Measurements from ENCODE around the gene CAMK1. TPM values are rescaled to one million over a fixed set of nuclear protein-coding genes. Genes with fewer than 3 reads are reported as not detected.

The CAMK1 gene
- total and polyA plus RNA-seq, 4 donors: 13.8 to 20.1 (median 16.7) TPM

GRCh38 chr3:9761919-9762318 lies 7.8 kb downstream of the CAMK1 start:
- Histone ChIP-seq H3K36me3 (ENCODE audit: control insufficient read depth in 4 of 4, insufficient read depth in 3 of 4, low read depth in 1 of 4, low read length in 3 of 4) (peaks cover 10 to 50% (median 36%) of the 10 kb centered on the region in 4 donors), H3K4me3 (ENCODE audit: low read depth in 1 of 3, low read length in 3 of 3) (no peak overlapping the region), H3K9ac (ENCODE audit: low read depth in 1 of 2, low read length in 2 of 2) (no peak overlapping the region)

GRCh38 chr3:9760779-9761505 lies 8.8 kb downstream of the CAMK1 start:
- TF ChIP-seq FOXA1 (IDR thresholded peaks at IDR 0.05) (no peak), ZBTB33 (IDR thresholded peaks at IDR 0.05) (no peak), NR2F2 (IDR thresholded peaks at IDR 0.05) (no peak), HNF4G (IDR thresholded peaks at IDR 0.05) (no peak), JUND (IDR thresholded peaks at IDR 0.05) (no peak), HNF4A (conservative IDR thresholded peaks at IDR 0.05) (no peak), RAD21 (IDR thresholded peaks at IDR 0.05) (no peak)
- H3K4me3 ChIP-seq (ENCODE audit: low read depth in 1 of 3, low read length in 3 of 3): no peak overlapping the region
- H3K4me1 ChIP-seq (ENCODE audit: control insufficient read depth in 4 of 4, insufficient read depth in 4 of 4, low read length in 3 of 4): no peaks in the 10 kb centered on the region
- no peaks in the 10 kb centered on the region for H3K9me3 ChIP-seq (ENCODE audit: control insufficient read depth in 4 of 4, low read length in 3 of 4)
- no peak overlapping the region for H3K27ac ChIP-seq (ENCODE audit: low read depth in 1 of 2, low read length in 2 of 2)
- H3K36me3 ChIP-seq (ENCODE audit: control insufficient read depth in 4 of 4, insufficient read depth in 3 of 4, low read depth in 1 of 4, low read length in 3 of 4): peaks cover 15 to 58% (median 40%) of the 10 kb centered on the region in 4 donors
- no peaks in the 10 kb centered on the region for H3K27me3 ChIP-seq (ENCODE audit: control insufficient read depth in 4 of 4, insufficient read depth in 4 of 4, low read length in 3 of 4)
- H3K9ac ChIP-seq (ENCODE audit: low read depth in 1 of 2, low read length in 2 of 2): no peak overlapping the region
- WGBS: 95% methylated on average over 10 of the region's 10 CpGs
- no peak for DNase-seq (ENCODE audit: low spot score)

More at GRCh38 chr3:9761919-9762318, 7.8 kb downstream of the CAMK1 start:
- Histone ChIP-seq H3K27me3 (ENCODE audit: control insufficient read depth in 4 of 4, insufficient read depth in 4 of 4, low read length in 3 of 4) (no peaks in the 10 kb centered on the region), H3K27ac (ENCODE audit: low read depth in 1 of 2, low read length in 2 of 2) (no peak overlapping the region), H3K4me1 (ENCODE audit: control insufficient read depth in 4 of 4, insufficient read depth in 4 of 4, low read length in 3 of 4) (no peaks in the 10 kb centered on the region), H3K9me3 (ENCODE audit: control insufficient read depth in 4 of 4, low read length in 3 of 4) (no peaks in the 10 kb centered on the region)
- WGBS: 97% methylated on average over 5 of the region's 5 CpGs
- DNase-seq (ENCODE audit: low spot score): no peak
- TF ChIP-seq TAF1 (conservative IDR thresholded peaks at IDR 0.05): no peak
- no peak for TF ChIP-seq SP1 (IDR thresholded peaks at IDR 0.05)
- no peak for TF ChIP-seq YY1 (IDR thresholded peaks at IDR 0.05)
- no peak for TF ChIP-seq ZBTB33 (IDR thresholded peaks at IDR 0.05)
- no peak for TF ChIP-seq NR2F2 (IDR thresholded peaks at IDR 0.05)
- no peak for TF ChIP-seq ATF3 (IDR thresholded peaks at IDR 0.05)
- TF ChIP-seq, protein P1, sequence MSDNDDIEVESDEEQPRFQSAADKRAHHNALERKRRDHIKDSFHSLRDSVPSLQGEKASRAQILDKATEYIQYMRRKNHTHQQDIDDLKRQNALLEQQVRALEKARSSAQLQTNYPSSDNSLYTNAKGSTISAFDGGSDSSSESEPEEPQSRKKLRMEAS (IDR thresholded peaks at IDR 0.05): no peak

DNA sequence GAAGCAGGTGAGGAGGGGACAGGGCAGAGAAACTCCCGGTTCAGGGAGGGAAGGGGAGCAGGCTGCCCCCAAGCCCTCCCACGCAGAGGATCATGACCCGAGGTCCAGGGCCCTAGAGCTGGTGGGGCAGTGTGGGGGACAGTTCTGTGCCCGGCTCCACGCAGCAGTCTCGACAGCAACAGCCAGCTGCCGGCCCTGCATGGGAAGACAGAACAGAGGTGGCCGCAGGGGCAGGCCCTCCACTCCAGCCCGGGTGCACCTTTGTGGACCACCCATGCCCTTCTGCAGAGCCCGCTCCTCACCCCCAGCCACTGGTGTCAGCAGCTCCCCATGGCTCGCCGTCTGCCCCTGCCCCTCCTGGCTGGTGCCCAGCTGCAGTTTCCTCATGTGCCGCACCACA lies 12.3 kb downstream of the CAMK1 start:
- Histone ChIP-seq H3K27me3 (ENCODE audit: control insufficient read depth in 4 of 4, insufficient read depth in 4 of 4, low read length in 3 of 4) (no peaks in the 10 kb centered on the region), H3K27ac (ENCODE audit: low read depth in 1 of 2, low read length in 2 of 2) (no peak overlapping the region), H3K9me3 (ENCODE audit: control insufficient read depth in 4 of 4, low read length in 3 of 4) (no peaks in the 10 kb centered on the region), H3K4me1 (ENCODE audit: control insufficient read depth in 4 of 4, insufficient read depth in 4 of 4, low read length in 3 of 4) (peaks cover 0 to 5% (median 0%) of the 10 kb centered on the region in 4 donors), H3K4me3 (ENCODE audit: low read depth in 1 of 3, low read length in 3 of 3) (no peak overlapping the region), H3K36me3 (ENCODE audit: control insufficient read depth in 4 of 4, insufficient read depth in 3 of 4, low read depth in 1 of 4, low read length in 3 of 4) (peaks cover 19 to 57% (median 40%) of the 10 kb centered on the region in 4 donors), H3K9ac (ENCODE audit: low read depth in 1 of 2, low read length in 2 of 2) (no peak overlapping the region)
- DNase-seq (ENCODE audit: low spot score): no peak
- 95% methylated on average over 13 of the region's 13 CpGs for WGBS
- TF ChIP-seq HNF4G (IDR thresholded peaks at IDR 0.05) (no peak), GABPA (IDR thresholded peaks at IDR 0.05 in 1 of 2, conservative IDR thresholded peaks at IDR 0.05 in 1 of 2) (no peak), NR2F2 (IDR thresholded peaks at IDR 0.05) (no peak), RAD21 (IDR thresholded peaks at IDR 0.05) (no peak), FOXA2 (IDR thresholded peaks at IDR 0.05) (no peak), RXRA (IDR thresholded peaks at IDR 0.05) (no peak), EGR1 (IDR thresholded peaks at IDR 0.05; ENCODE audit: low read depth in 2 of 2) (no peak), HNF4A (conservative IDR thresholded peaks at IDR 0.05) (no peak), ZBTB33 (IDR thresholded peaks at IDR 0.05) (no peak), TAF1 (conservative IDR thresholded peaks at IDR 0.05) (no peak), SP1 (IDR thresholded peaks at IDR 0.05) (no peak), YY1 (IDR thresholded peaks at IDR 0.05) (no peak), JUND (IDR thresholded peaks at IDR 0.05) (no peak)
- TF ChIP-seq, protein P1 (IDR thresholded peaks at IDR 0.05): no peak
- TF ChIP-seq, protein P2, sequence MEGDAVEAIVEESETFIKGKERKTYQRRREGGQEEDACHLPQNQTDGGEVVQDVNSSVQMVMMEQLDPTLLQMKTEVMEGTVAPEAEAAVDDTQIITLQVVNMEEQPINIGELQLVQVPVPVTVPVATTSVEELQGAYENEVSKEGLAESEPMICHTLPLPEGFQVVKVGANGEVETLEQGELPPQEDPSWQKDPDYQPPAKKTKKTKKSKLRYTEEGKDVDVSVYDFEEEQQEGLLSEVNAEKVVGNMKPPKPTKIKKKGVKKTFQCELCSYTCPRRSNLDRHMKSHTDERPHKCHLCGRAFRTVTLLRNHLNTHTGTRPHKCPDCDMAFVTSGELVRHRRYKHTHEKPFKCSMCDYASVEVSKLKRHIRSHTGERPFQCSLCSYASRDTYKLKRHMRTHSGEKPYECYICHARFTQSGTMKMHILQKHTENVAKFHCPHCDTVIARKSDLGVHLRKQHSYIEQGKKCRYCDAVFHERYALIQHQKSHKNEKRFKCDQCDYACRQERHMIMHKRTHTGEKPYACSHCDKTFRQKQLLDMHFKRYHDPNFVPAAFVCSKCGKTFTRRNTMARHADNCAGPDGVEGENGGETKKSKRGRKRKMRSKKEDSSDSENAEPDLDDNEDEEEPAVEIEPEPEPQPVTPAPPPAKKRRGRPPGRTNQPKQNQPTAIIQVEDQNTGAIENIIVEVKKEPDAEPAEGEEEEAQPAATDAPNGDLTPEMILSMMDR (IDR thresholded peaks at IDR 0.05; ENCODE audit: low read depth, low read length, missing input control): no peak

Measured in liver (tissue), 9 donors.